HG03103 (cell line): ENCODE measurements around the gene RHOH.
"Not testable (repeated sequence)": the region's sequence is repeated elsewhere in the genome, so short reads cannot be mapped to it uniquely, and the experiment has no call there.

Experiments used
- ATAC-seq: cut with Tn5 transposase; IDR thresholded peaks from one replicate; pipeline ENCODE4 v1.9.1; 2021; ENCODE audit warnings: low read depth; ENCODE audit not compliant: unreplicated experiment

The RHOH gene

DNA sequence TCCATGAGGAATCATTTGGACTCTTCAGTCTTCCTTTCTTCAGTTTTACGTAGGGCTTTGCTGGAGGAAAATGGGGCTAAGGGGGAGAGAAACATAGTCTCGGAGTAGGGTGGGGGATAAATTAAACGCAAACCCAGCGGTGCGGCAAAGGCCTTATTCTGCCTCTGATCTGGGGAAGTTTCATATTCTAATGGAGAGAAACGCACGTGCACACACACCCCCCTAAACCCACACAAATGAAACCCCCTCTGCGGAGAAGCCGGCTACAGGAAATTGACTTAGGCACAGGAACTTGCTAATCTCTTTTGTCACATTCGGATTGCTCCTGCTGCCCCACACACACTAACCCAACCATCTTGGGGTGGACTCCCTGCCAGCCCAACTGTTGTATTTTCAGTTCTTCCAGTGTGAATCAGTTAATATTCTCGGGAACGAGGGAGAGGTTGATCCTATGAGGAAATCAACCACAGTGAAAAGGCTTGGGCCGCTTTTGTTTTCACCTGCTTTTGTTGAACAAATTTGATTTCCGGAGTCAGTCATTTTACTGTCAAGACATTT lies at the start of gene RHOH:
Gene RHOH, plus strand, starts transcription at position 308 of the 558 bp plus-strand sequence. CDS start 46,356 bp downstream, outside the sequence.
- no peak for ATAC-seq

- not testable (repeated sequence) for ATAC-seq
Measured at GRCh38 chr4:40147490-40147889, 49.3 kb upstream of the RHOH start.

- no peak for ATAC-seq
Measured at GRCh38 chr4:40149960-40150385, 46.9 kb upstream of the RHOH start.

- ATAC-seq: no peak
Measured at GRCh38 chr4:40150932-40151331, 45.9 kb upstream of the RHOH start.

DNA sequence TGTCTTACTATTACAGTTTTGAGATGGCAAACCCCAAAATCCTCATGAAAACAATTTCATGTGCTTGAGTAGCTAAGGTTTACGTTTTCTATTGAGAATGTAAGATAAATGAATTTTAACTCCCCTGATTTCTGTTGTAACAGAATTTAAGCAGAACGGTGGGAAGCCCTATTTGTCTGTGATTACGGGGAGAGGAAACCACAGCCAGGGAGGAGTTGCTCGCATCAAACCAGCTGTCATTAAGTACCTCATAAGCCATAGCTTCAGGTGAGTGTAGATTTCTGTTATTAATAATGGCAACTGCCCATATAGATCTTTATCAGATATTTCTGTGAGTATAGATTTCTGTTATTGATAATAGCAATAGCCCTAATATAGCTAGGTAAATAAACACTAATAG lies 44.2 kb upstream of the RHOH start:
- no peak for ATAC-seq

GRCh38 chr4:40157436-40157835 lies 39.4 kb upstream of the RHOH start:
- no peak for ATAC-seq

DNA sequence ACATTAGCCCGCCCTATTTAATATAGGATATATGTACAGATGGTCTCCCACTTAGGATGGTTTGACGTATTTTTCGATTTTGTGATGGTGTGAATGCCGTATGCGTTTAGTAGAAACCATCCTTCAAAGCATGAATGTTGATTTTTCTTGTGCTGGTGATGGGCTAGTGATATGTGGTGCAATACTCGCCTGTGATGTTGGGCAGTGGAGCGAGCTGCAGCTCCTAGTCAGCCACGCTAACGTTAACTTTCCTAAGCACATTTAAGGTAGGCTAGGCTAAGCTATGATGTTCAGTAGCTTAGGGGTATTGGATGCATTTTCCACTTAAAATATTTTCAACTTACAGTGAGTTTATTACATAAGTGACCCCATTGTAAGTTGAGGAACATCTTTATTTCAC lies 36.6 kb upstream of the RHOH start:
- ATAC-seq: no peak

DNA sequence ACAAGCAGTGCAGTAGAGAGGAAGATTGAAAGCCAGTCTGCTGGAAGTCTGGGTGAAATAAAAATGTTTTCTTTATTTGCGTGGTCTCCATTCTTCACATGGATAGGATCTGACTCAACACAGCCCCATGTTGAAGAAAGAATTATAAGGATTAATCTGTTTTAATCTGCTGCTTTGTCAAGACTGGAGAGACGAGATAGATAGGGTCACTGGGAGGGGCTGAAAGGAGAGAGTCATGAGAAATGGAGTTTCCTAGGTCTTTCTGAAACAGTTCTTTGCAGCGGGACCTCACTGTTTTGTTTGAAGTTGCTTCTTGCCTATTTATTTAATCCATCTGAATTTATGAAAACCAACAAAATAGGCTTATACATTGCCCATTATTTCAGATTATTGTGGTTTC lies 32.4 kb upstream of the RHOH start:
- ATAC-seq: no peak

- no peak for ATAC-seq
Measured at GRCh38 chr4:40165916-40166315, 30.9 kb upstream of the RHOH start.

- ATAC-seq: no peak
Measured at GRCh38 chr4:40168070-40168469, 28.8 kb upstream of the RHOH start.

- no peak for ATAC-seq
Measured at GRCh38 chr4:40170588-40170987, 26.2 kb upstream of the RHOH start.

DNA sequence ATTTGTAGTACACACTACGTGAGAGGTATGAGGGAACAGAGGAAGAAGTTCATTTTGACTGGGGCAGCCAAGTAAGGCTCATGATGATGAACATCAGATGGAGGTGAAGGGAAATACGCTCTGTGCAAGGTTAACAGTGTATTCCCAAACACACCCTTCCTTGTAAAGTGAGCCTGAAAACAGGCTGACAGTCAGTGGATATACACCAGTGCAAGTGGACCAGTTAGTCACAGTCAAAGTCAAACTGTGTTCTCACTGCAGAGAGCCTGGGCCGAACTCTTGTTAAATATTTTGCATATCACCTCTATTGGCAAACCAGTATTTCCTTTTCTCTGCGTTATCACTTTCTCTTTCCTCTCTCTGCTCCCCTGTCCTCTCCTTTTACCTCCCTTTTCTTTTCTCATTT lies 23.4 kb upstream of the RHOH start:
- peak; percentile 75 for ATAC-seq

DNA sequence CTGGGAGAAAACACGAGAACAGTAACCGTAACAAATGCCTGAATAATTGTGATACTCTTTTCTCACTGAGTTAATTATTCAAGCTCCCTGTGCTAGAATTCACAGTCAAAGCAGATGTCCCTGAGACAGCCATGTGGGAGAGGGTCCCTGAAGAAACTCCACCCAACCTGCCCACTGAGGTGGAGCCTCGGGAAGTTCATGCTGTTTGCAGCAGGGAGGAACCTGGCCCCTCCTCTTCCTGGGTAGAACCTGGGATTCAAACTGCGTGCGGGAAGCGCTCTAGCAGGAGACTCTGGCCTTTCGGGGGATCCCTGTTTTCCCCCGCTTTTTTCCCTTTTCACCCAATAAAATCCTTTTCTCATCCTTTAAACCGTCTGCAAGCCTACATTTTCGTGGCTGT lies 20.2 kb upstream of the RHOH start:
- ATAC-seq: no peak

DNA sequence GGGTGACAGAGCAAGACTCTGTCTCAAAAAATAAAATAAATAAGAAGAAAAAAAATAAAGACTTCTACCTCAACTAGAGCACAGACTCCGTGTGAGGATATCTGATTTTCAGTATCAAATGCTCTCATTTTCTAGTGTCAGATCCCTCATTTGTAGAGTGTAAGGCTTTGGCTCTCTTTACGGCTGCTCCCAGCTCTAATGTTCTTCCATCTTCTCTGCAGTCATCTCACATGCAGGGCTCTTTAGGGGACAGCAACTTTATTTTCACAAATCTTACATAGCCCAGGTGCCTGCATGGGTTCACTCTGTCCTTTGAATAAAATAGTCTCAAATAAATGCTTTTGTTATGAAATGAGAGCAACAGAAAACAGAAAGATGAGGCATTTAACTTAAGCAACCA lies 19.2 kb upstream of the RHOH start:
- ATAC-seq: no peak

- no peak for ATAC-seq
Measured at GRCh38 chr4:40178672-40179071, 18.2 kb upstream of the RHOH start.

- ATAC-seq: no peak
Measured at GRCh38 chr4:40179360-40179759, 17.5 kb upstream of the RHOH start.

- ATAC-seq: no peak
Measured at GRCh38 chr4:40180356-40180755, 16.5 kb upstream of the RHOH start.

DNA sequence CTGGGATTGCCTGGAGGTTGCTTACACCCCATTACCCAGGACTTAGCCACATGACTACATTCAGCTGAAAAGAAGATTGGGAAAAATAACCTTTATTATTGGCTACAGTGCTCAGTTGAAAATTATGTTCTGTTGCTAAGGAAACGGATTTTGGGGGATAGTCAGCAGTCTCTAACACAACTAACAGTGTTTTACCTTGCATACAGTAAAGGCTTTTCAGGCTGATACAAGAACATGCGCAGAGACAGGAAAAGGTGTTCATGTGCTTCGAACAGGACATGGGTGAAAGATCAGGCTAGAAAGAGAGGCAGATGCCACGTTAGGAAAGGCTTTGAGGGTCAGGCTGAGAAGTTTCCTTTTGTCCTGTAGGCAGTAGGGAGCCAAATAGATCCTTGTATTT lies 14.8 kb upstream of the RHOH start:
- ATAC-seq: no peak

GRCh38 chr4:40182954-40183353 lies 13.9 kb upstream of the RHOH start:
- ATAC-seq: no peak

GRCh38 chr4:40183615-40184411 lies 13.0 kb upstream of the RHOH start:
- ATAC-seq: no peak

GRCh38 chr4:40185830-40186664 lies 10.8 kb upstream of the RHOH start:
- ATAC-seq: peak; percentile 43

GRCh38 chr4:40186665-40187014 lies 10.2 kb upstream of the RHOH start:
- no peak for ATAC-seq
